H1 (cell line): ENCODE results near the gene ATF7IP2. TPM values are rescaled to one million over a fixed set of nuclear protein-coding genes. Genes with fewer than 3 reads are reported as not detected.
"Not testable (repeated sequence)": the region's sequence is repeated elsewhere in the genome, so short reads cannot be mapped to it uniquely, and the experiment has no call there.

ENCODE experiments used
- CTCF ChIA-PET: fragments of 300-600 bp; sonication (Branson Sonifier 250); formaldehyde crosslinking; loops from one replicate; lab custom pipeline; 2021; ENCODE audit not compliant: partially characterized antibody; lab: Charles Lee
- POLR2A ChIA-PET: fragments of 300-600 bp; sonication (Branson Sonifier 250); formaldehyde crosslinking; loops from one replicate; lab custom pipeline; 2021; ENCODE audit warnings: inconsistent platforms; ENCODE audit not compliant: partially characterized antibody; lab: Charles Lee
- DNase-seq, 2 experiments: peaks; one replicate each; pipeline versions ENCODE4 v3.0.0 to v3.0.0-alpha.2; 2010 to 2022; ENCODE audit warnings: low spot score in 2 of 2, low read depth in 1 of 2, mixed read lengths in 1 of 2
- FAIRE-seq: peaks from 2 replicates; lab custom pipeline; 2011; peaks lifted over from hg19 to GRCh38; lab: Jason Lieb, UNC
- H2AFZ ChIP-seq: 2 replicates; pipeline ENCODE4 v1.8.1; 2012; ENCODE audit warnings: low read length, inconsistent platforms
- H2AK5ac ChIP-seq: 2 replicates; pipeline ENCODE4 v1.6.1; 2013; ENCODE audit warnings: low read depth, low read length
- H2BK120ac ChIP-seq: replicated peaks from 2 replicates; pipeline ENCODE3; 2013; ENCODE audit warnings: low read depth, low read length, inconsistent platforms
- H2BK12ac ChIP-seq: 2 replicates; pipeline ENCODE4 v1.6.1; 2013; ENCODE audit warnings: low read depth, low read length
- H2BK15ac ChIP-seq: 2 replicates; pipeline ENCODE4 v1.6.1; 2013; ENCODE audit warnings: low read length
- H2BK20ac ChIP-seq: 2 replicates; pipeline ENCODE4 v1.6.1; 2013; ENCODE audit warnings: low read length
- H2BK5ac ChIP-seq: 2 replicates; pipeline ENCODE4 v1.6.1; 2013; ENCODE audit warnings: low read depth, low read length
- H3K14ac ChIP-seq: 2 replicates; pipeline ENCODE4 v1.6.1; 2013; ENCODE audit warnings: inconsistent platforms; ENCODE audit not compliant: insufficient read length
- H3K18ac ChIP-seq: 2 replicates; pipeline ENCODE4 v1.6.1; 2013; ENCODE audit warnings: low read length; ENCODE audit errors: extremely low read depth
- H3K23ac ChIP-seq: 2 replicates; pipeline ENCODE4 v1.6.1; 2013; ENCODE audit warnings: inconsistent platforms; ENCODE audit not compliant: insufficient read length
- H3K23me2 ChIP-seq: 2 replicates; pipeline ENCODE4 v1.6.1; 2013; ENCODE audit warnings: low read depth, low read length
- H3K27ac ChIP-seq: 2 replicates; pipeline ENCODE4 v1.6.1; 2011; ENCODE audit warnings: low read depth, low read length, inconsistent platforms
- H3K27me3 ChIP-seq, 4 experiments: replicated peaks in 1 of 4; 1 replicate in 1 of 4; 2 replicates in 3 of 4; pipeline versions ENCODE4 v1.6.1 to v1.8.1; 2011 to 2013; ENCODE audit warnings: low read length in 3 of 4, mild to moderate bottlenecking in 3 of 4, inconsistent platforms in 2 of 4, mixed read lengths in 2 of 4, moderate library complexity in 1 of 4; ENCODE audit not compliant: control insufficient read depth in 3 of 4, insufficient read depth in 3 of 4; ENCODE audit errors: extremely low read depth in 1 of 4
- H3K36me3 ChIP-seq, 4 experiments: 2 replicates each; pipeline versions ENCODE4 v1.6.1 to v1.8.1; 2011 to 2013; ENCODE audit warnings: mild to moderate bottlenecking in 4 of 4, low read length in 3 of 4, moderate library complexity in 2 of 4, control low read depth in 1 of 4, inconsistent platforms in 1 of 4; ENCODE audit not compliant: insufficient read depth in 4 of 4, control insufficient read depth in 2 of 4
- H3K4ac ChIP-seq: replicated peaks from 2 replicates; pipeline ENCODE3; 2013; ENCODE audit warnings: low read length, low read depth, mixed read lengths, inconsistent platforms; ENCODE audit not compliant: insufficient read length
- H3K4me1 ChIP-seq, 4 experiments: replicated peaks in 1 of 4; 1 replicate in 1 of 4; 2 replicates in 3 of 4; pipeline versions ENCODE4 v1.6.1 to v1.8.1; 2011 to 2013; ENCODE audit warnings: low read length in 3 of 4, inconsistent platforms in 2 of 4, mixed read lengths in 1 of 4; ENCODE audit not compliant: insufficient read depth in 4 of 4, control insufficient read depth in 3 of 4
- H3K4me2 ChIP-seq, 2 experiments: 2 replicates each; pipeline versions ENCODE4 v1.6.1 to v1.8.1; 2011 to 2013; ENCODE audit warnings: low read depth in 2 of 2, low read length in 2 of 2, control low read depth in 1 of 2, inconsistent platforms in 1 of 2, mild to moderate bottlenecking in 1 of 2; ENCODE audit not compliant: insufficient read depth in 1 of 2
- H3K4me3 ChIP-seq, 4 experiments: fragments of 200-600, 300-600 bp in 1 of 4; sonication (generic), shearing (Covaris generic), sonication (Bioruptor Twin) in 1 of 4; 2 replicates each; pipeline versions ENCODE4 v1.5.1 to v1.8.1; 2011 to 2016; ENCODE audit warnings: low read length in 4 of 4, low read depth in 3 of 4, control low read depth in 2 of 4, inconsistent platforms in 2 of 4, mild to moderate bottlenecking in 2 of 4, mixed read lengths in 1 of 4, moderate library complexity in 1 of 4; ENCODE audit not compliant: insufficient read depth in 2 of 4; ENCODE audit errors: extremely low read depth in 1 of 4
- H3K56ac ChIP-seq: replicated peaks from 2 replicates; pipeline ENCODE3; 2013; ENCODE audit warnings: low read depth, mild to moderate bottlenecking, mixed read lengths, low read length, inconsistent platforms; ENCODE audit not compliant: insufficient read length
- H3K79me1 ChIP-seq: 2 replicates; pipeline ENCODE4 v1.6.1; 2013; ENCODE audit warnings: low read depth, low read length, control low read depth
- H3K79me2 ChIP-seq, 2 experiments: 2 replicates each; pipeline versions ENCODE4 v1.6.1 to v1.8.1; 2012 to 2013; ENCODE audit warnings: low read length in 2 of 2, mild to moderate bottlenecking in 2 of 2, inconsistent platforms in 1 of 2; ENCODE audit not compliant: insufficient read depth in 2 of 2, control insufficient read depth in 1 of 2
- H3K9ac ChIP-seq, 4 experiments: replicated peaks in 1 of 4; 1 replicate in 1 of 4; 2 replicates in 3 of 4; pipeline versions ENCODE4 v1.6.1 to v1.8.1; 2011 to 2013; ENCODE audit warnings: low read depth in 3 of 4, low read length in 3 of 4, control low read depth in 2 of 4, mild to moderate bottlenecking in 2 of 4, moderate library complexity in 2 of 4, inconsistent platforms in 1 of 4; ENCODE audit errors: extremely low read depth in 1 of 4
- H3K9me3 ChIP-seq, 2 experiments: 2 replicates each; pipeline versions ENCODE4 v1.6.1 to v1.8.1; 2012 to 2013; ENCODE audit warnings: mild to moderate bottlenecking in 2 of 2, moderate library complexity in 2 of 2, control low read depth in 1 of 2, inconsistent platforms in 1 of 2, low read depth in 1 of 2, low read length in 1 of 2, mixed read lengths in 1 of 2; ENCODE audit not compliant: insufficient read depth in 2 of 2
- H4K20me1 ChIP-seq, 2 experiments: replicated peaks in 1 of 2; 2 replicates each; pipeline versions ENCODE3 to v1.8.1; 2011 to 2013; ENCODE audit warnings: inconsistent platforms in 2 of 2, low read length in 2 of 2, mild to moderate bottlenecking in 1 of 2; ENCODE audit not compliant: insufficient read depth in 2 of 2, control insufficient read depth in 1 of 2
- H4K5ac ChIP-seq: 2 replicates; pipeline ENCODE4 v1.6.1; 2013; ENCODE audit warnings: low read length, low read depth, mixed read lengths, inconsistent platforms; ENCODE audit not compliant: insufficient read length
- H4K8ac ChIP-seq: 2 replicates; pipeline ENCODE4 v1.8.0; 2013; ENCODE audit warnings: mild to moderate bottlenecking, moderate library complexity, low read length, inconsistent platforms; ENCODE audit not compliant: insufficient read depth; ENCODE audit errors: extremely low read depth
- H4K91ac ChIP-seq: replicated peaks from 2 replicates; pipeline ENCODE3; 2013; ENCODE audit warnings: low read length, mixed read lengths, inconsistent platforms; ENCODE audit not compliant: insufficient read length
- WGBS, 2 experiments: shearing (Covaris generic) in 1 of 2; methylation state at CpG; one replicate each; pipeline versions ENCODE4 v1.1.6 to v1.1.7; 2013 to 2015; ENCODE audit warnings: low lambda C conversion rate in 2 of 2, mixed read lengths in 2 of 2, inconsistent platforms in 1 of 2, low coverage in 1 of 2, missing lambda C conversion rate in 1 of 2; ENCODE audit not compliant: insufficient replicate concordance in 2 of 2, insufficient coverage in 1 of 2, insufficient read length in 1 of 2; ENCODE audit errors: extremely low coverage in 1 of 2, missing lambda C conversion rate in 1 of 2; 5-methylcytosine and 5-hydroxymethylcytosine counted together
- polyA plus RNA-seq, 7 experiments: library from polyadenylated mRNA; depleted of rRNA in 3 of 7; stranded (reverse) in 5 of 7; unstranded in 2 of 7; fragments of >200 nt in 5 of 7; fragments of 200-250 nt in 2 of 7; gene quantifications; 1 replicate in 5 of 7; 2 replicates in 1 of 7; 4 replicates in 1 of 7; pipeline versions ENCODE4 v1.2.1 to v1.2.3, GENCODE V29; 2011 to 2013; ENCODE audit warnings: missing spikeins in 2 of 7, mixed read lengths in 2 of 7
- total RNA-seq: library from RNA; stranded (reverse); fragmentation: NEBNext Ultra II Directional; extraction: Animal tissue kit (Norgen Biotek cat#: 25700); gene quantifications from 2 replicates; pipeline ENCODE4 v1.2.1, GENCODE V29; 2021

ATF7IP2 gene
- total and polyA plus RNA-seq, 2 of the 8 experiments (the other 6 are each of a cell fraction or from before 2014, with no cell fraction given), result 28.7 to 32.8 TPM

- WGBS, 2 experiments, result 49% methylated on average over 3 of the region's 3 CpGs; no CpG with 5 or more reads in 1 of the 2 experiments
- Histone ChIP-seq H3K9ac (peak overlapping the region in 1 of 4 experiments; percentile 1; a peak in 1 of 7 replicates), H2BK20ac (peak overlapping the region; percentile 99; the same call in 1 of the 2 replicates), H2BK15ac (peak overlapping the region; percentile 25; the same call in 1 of the 2 replicates), H2BK5ac (peak overlapping the region; percentile 99), H3K18ac (peak overlapping the region; percentile 52; the same call in 1 of the 2 replicates), H3K4me2 (peak overlapping the region in 1 of 2 experiments; percentile 9; a peak in 1 of 4 replicates), H2BK12ac (peak overlapping the region; percentile 94), H4K91ac (peak overlapping the region; percentile 88), H2AK5ac (peak overlapping the region; percentile 59), H2BK120ac (peak overlapping the region; percentile 14), H3K27ac (peak overlapping the region; percentile 83), H3K4me1 (peaks cover 0 to 17% (median 5%) of the 10 kb centered on the region in 4 experiments; a peak in 4 of 7 replicates)
- H3K23me2 ChIP-seq, DNase-seq, H3K79me1 ChIP-seq, H3K14ac ChIP-seq, H2AFZ ChIP-seq, H3K23ac ChIP-seq, H3K27me3 ChIP-seq, H3K4me3 ChIP-seq, H4K5ac ChIP-seq, H3K56ac ChIP-seq, H3K4ac ChIP-seq, H4K20me1 ChIP-seq, H3K9me3 ChIP-seq, H3K36me3 ChIP-seq, H3K79me2 ChIP-seq, H4K8ac ChIP-seq, FAIRE-seq: not testable (repeated sequence)
- ChIA-PET CTCF (interaction anchor here (0.7 to 1.9 kb wide), 8 partner anchors 12 to 249 kb away, joined by 3 to 5 read pairs (median 4); no protein-coding TSS in a partner anchor), POLR2A (interaction anchor here (0.7 to 2.3 kb wide), 5 partner anchors 12 to 232 kb away, joined by 3 to 8 read pairs (median 3); no protein-coding TSS in a partner anchor)
Observed at GRCh38 chr16:10505286-10505685, 119.4 kb downstream of the ATF7IP2 start.
